Measurements from ENCODE around the gene LMF1.

- no peak for TF ChIP-seq CTCF (IDR thresholded peaks at IDR 0.05)
- no peak for TF ChIP-seq POLR2A (IDR thresholded peaks at IDR 0.05)
These were observed 27.4 kb upstream of the LMF1 start for GRCh38 chr16:998211-998610.
